NCI-H187 (cell line): ENCODE data around the gene KCNH8.

ENCODE experiments used
- DNase-seq, 2 experiments: peaks; one replicate each; lab custom pipeline; 2025; lab: John Stamatoyannopoulos, UW

KCNH8 gene

GRCh38 chr3:19364148-19364547 lies 215.8 kb downstream of the KCNH8 start:
- no peak for DNase-seq

- DNase-seq: no peak
These were observed 217.2 kb downstream of the KCNH8 start for GRCh38 chr3:19365471-19365870.

GRCh38 chr3:19384868-19385267 lies 236.6 kb downstream of the KCNH8 start:
- no peak for DNase-seq

- DNase-seq: no peak
These were observed 243.8 kb downstream of the KCNH8 start for GRCh38 chr3:19392150-19392549.

- no peak for DNase-seq
These were observed 246.6 kb downstream of the KCNH8 start for GRCh38 chr3:19394946-19395345.

- no peak for DNase-seq
These were observed 248.4 kb downstream of the KCNH8 start for GRCh38 chr3:19396726-19397125.

- DNase-seq: no peak
These were observed 251.0 kb downstream of the KCNH8 start for GRCh38 chr3:19399356-19399755.

GRCh38 chr3:19399836-19400235 lies 251.5 kb downstream of the KCNH8 start:
- DNase-seq: no peak

GRCh38 chr3:19420159-19420558 lies 271.8 kb downstream of the KCNH8 start:
- DNase-seq: no peak

- no peak for DNase-seq
These were observed 277.5 kb downstream of the KCNH8 start for GRCh38 chr3:19425825-19426224.

- DNase-seq: no peak
These were observed 279.3 kb downstream of the KCNH8 start for GRCh38 chr3:19427422-19428149.

- no peak for DNase-seq
These were observed 280.4 kb downstream of the KCNH8 start for GRCh38 chr3:19428729-19429128.

GRCh38 chr3:19432669-19433068 lies 284.4 kb downstream of the KCNH8 start:
- DNase-seq: no peak

GRCh38 chr3:19436746-19437145 lies 288.4 kb downstream of the KCNH8 start:
- DNase-seq: no peak

GRCh38 chr3:19439944-19440343 lies 291.6 kb downstream of the KCNH8 start:
- DNase-seq: no peak

- DNase-seq: no peak
These were observed 297.8 kb downstream of the KCNH8 start for GRCh38 chr3:19446138-19446537.

- no peak for DNase-seq
These were observed 298.4 kb downstream of the KCNH8 start for GRCh38 chr3:19446687-19447086.

GRCh38 chr3:19455546-19455945 lies 307.2 kb downstream of the KCNH8 start:
- DNase-seq: no peak

- no peak for DNase-seq
These were observed 308.4 kb downstream of the KCNH8 start for GRCh38 chr3:19456738-19457137.

GRCh38 chr3:19457449-19457848 lies 309.1 kb downstream of the KCNH8 start:
- no peak for DNase-seq

GRCh38 chr3:19467761-19468160 lies 319.5 kb downstream of the KCNH8 start:
- DNase-seq: no peak

- no peak for DNase-seq
These were observed 322.8 kb downstream of the KCNH8 start for GRCh38 chr3:19471138-19471537.

GRCh38 chr3:19473971-19474580 lies 325.8 kb downstream of the KCNH8 start:
- DNase-seq: no peak

GRCh38 chr3:19476281-19476680 lies 328.0 kb downstream of the KCNH8 start:
- no peak for DNase-seq
